HG03025 (cell line): Measurements from ENCODE around the gene MEGF11.
"Not testable (repeated sequence)": the region's sequence is repeated elsewhere in the genome, so short reads cannot be mapped to it uniquely, and the experiment has no call there.

Source experiments
- ATAC-seq: cut with Tn5 transposase; IDR thresholded peaks from one replicate; pipeline ENCODE4 v1.9.1; 2021; ENCODE audit warnings: mild to moderate bottlenecking, moderate library complexity; ENCODE audit not compliant: unreplicated experiment, low FRiP score

The MEGF11 gene

GRCh38 chr15:65987100-65987499 lies 266.4 kb downstream of the MEGF11 start:
- ATAC-seq, result no peak

- no peak for ATAC-seq
Observed at GRCh38 chr15:65986416-65986815, 267.1 kb downstream of the MEGF11 start.

- ATAC-seq, result no peak
Observed at GRCh38 chr15:65985387-65985786, 268.2 kb downstream of the MEGF11 start.

GRCh38 chr15:65982627-65983322 lies 270.8 kb downstream of the MEGF11 start:
- ATAC-seq, result no peak

GRCh38 chr15:65981837-65982626 lies 271.5 kb downstream of the MEGF11 start:
- ATAC-seq, result no peak

GRCh38 chr15:65980824-65981456 lies 272.6 kb downstream of the MEGF11 start:
- ATAC-seq, result no peak

GRCh38 chr15:65979837-65980236 lies 273.7 kb downstream of the MEGF11 start:
- no peak for ATAC-seq

- no peak for ATAC-seq
Observed at GRCh38 chr15:65979316-65979715, 274.2 kb downstream of the MEGF11 start.

GRCh38 chr15:65978110-65978509 lies 275.4 kb downstream of the MEGF11 start:
- no peak for ATAC-seq

- ATAC-seq, result not testable (repeated sequence)
Observed at GRCh38 chr15:65976196-65976595, 277.4 kb downstream of the MEGF11 start.

- no peak for ATAC-seq
Observed at GRCh38 chr15:65971741-65971995, 281.9 kb downstream of the MEGF11 start.

GRCh38 chr15:65970937-65971740 lies 282.4 kb downstream of the MEGF11 start:
- ATAC-seq, result no peak

GRCh38 chr15:65969865-65970816 lies 283.4 kb downstream of the MEGF11 start:
- no peak for ATAC-seq

- no peak for ATAC-seq
Observed at GRCh38 chr15:65968511-65968910, 285.0 kb downstream of the MEGF11 start.

GRCh38 chr15:65964792-65965433 lies 288.6 kb downstream of the MEGF11 start:
- no peak for ATAC-seq

GRCh38 chr15:65963911-65964482 lies 289.6 kb downstream of the MEGF11 start:
- ATAC-seq, result no peak

GRCh38 chr15:65963358-65963757 lies 290.2 kb downstream of the MEGF11 start:
- ATAC-seq, result no peak

GRCh38 chr15:65962187-65962586 lies 291.4 kb downstream of the MEGF11 start:
- ATAC-seq, result no peak

GRCh38 chr15:65960586-65960985 lies 293.0 kb downstream of the MEGF11 start:
- no peak for ATAC-seq
